ENCODE measurements around the gene ITPK1.

- no peak for TF ChIP-seq CTCF (conservative IDR thresholded peaks at IDR 0.05; ENCODE audit: low read depth in 2 of 2)
- no peak for TF ChIP-seq POLR2AphosphoS5 (IDR thresholded peaks at IDR 0.05; ENCODE audit: low read depth)
Observed at GRCh38 chr14:93017898-93018297, 97.8 kb downstream of the ITPK1 start.

Data from GM23338 (cell line).